Measurements from ENCODE around the gene TNFAIP8. TPM values are rescaled to one million over a fixed set of nuclear protein-coding genes. Genes with fewer than 3 reads are reported as not detected.

The TNFAIP8 gene
- polyA plus RNA-seq, 1 of the 3 experiments (the other 2 are of a cell fraction): 31.3 TPM

- Histone ChIP-seq H2AFZ (ENCODE audit: low read depth) (no peak overlapping the region), H3K4me2 (no peak overlapping the region), H3K9me2 (no peaks in the 10 kb centered on the region), H4K20me1 (ENCODE audit: insufficient read depth) (no peaks in the 10 kb centered on the region), H3K4me1 (ENCODE audit: control insufficient read depth in 1 of 2, insufficient read depth in 2 of 2, low read depth in 1 of 2, low read length in 1 of 2) (peaks cover 9 to 15% of the 10 kb centered on the region in 2 experiments; a peak in 3 of 4 replicates), H3K36me3 (replicated peaks in 1 of 2; ENCODE audit: control insufficient read depth in 1 of 2, insufficient read depth in 2 of 2, low read length in 1 of 2) (no peaks in the 10 kb centered on the region), H3K9me3 (no peaks in the 10 kb centered on the region), H3K4me3 (ENCODE audit: low read depth in 2 of 2, low read length in 1 of 2) (no peak overlapping the region), H3K27me3 (ENCODE audit: insufficient read depth) (no peaks in the 10 kb centered on the region), H3K9ac (no peak overlapping the region), H3K79me2 (ENCODE audit: insufficient read depth) (peaks cover 5% of the 10 kb centered on the region; the same call in 1 of the 2 replicates), H3K27ac (ENCODE audit: low read depth in 2 of 2, low read length in 1 of 2) (no peak overlapping the region), H3F3A (replicated peaks; ENCODE audit: insufficient read depth) (peaks cover 3% of the 10 kb centered on the region)
- ChIA-PET CTCF (interaction anchor here (1.5 kb wide), 1 partner anchor 48 kb away, joined by 3 read pairs; no protein-coding TSS in a partner anchor), POLR2A (no interaction called here)
- no peak for TF ChIP-seq RCOR1 (IDR thresholded peaks at IDR 0.05; ENCODE audit: low read length)
- no peak for TF ChIP-seq SMC3 (IDR thresholded peaks at IDR 0.05; ENCODE audit: low read depth, low read length)
- TF ChIP-seq REST (IDR thresholded peaks at IDR 0.05; ENCODE audit: low read depth, low read length): no peak
- TF ChIP-seq FOSL2 (IDR thresholded peaks at IDR 0.05; ENCODE audit: borderline replicate concordance, low read depth): no peak
- TF ChIP-seq CTCF (IDR thresholded peaks at IDR 0.05): no peak
- no peak for TF ChIP-seq USF2 (IDR thresholded peaks at IDR 0.05; ENCODE audit: borderline replicate concordance, low read depth, low read length)
- TF ChIP-seq TAF1 (IDR thresholded peaks at IDR 0.05; ENCODE audit: borderline replicate concordance, low read depth, low read length): no peak
- no peak for TF ChIP-seq GATA2 (CRISPR knock-in tag; IDR thresholded peaks at IDR 0.05)
- TF ChIP-seq MXI1 (IDR thresholded peaks at IDR 0.05; ENCODE audit: low read depth, low read length): no peak
- TF ChIP-seq ELF1 (IDR thresholded peaks at IDR 0.05): no peak
- TF ChIP-seq RFX5 (IDR thresholded peaks at IDR 0.05; ENCODE audit: low read length): no peak
- no peak for TF ChIP-seq YY1 (IDR thresholded peaks at IDR 0.05; ENCODE audit: low read depth)
- 97% methylated on average over 1 of the region's 1 CpG for WGBS (ENCODE audit: low lambda C conversion rate)
- DNase-seq: no peak
Observed at GRCh38 chr5:119383008-119383407, 27.2 kb downstream of the TNFAIP8 start.

Measured in SK-N-SH (cell line).